Mucosa of descending colon (tissue), 3 donors: ENCODE data around the gene SRD5A1. TPM values are rescaled to one million over a fixed set of nuclear protein-coding genes. Genes with fewer than 3 reads are reported as not detected.

Source experiments
- ATAC-seq: fragments of 200-7000 bp; cut with Tn5 transposase; one replicate; pipeline ENCODE4 v1.9.1; 2020; ENCODE audit warnings: mild to moderate bottlenecking, moderate library complexity
- DNase-seq, 3 donors: peaks; one replicate each; pipeline ENCODE4 v3.0.0-alpha.2; 2020
- H3K36me3 ChIP-seq: fragments of 200-600 bp; one replicate; pipeline ENCODE4 v1.8.0; 2021; ENCODE audit warnings: low read depth, mild to moderate bottlenecking
- H3K4me1 ChIP-seq: fragments of 200-600 bp; one replicate; pipeline ENCODE4 v1.8.0; 2021; ENCODE audit warnings: low read depth, mild to moderate bottlenecking
- H3K4me3 ChIP-seq: fragments of 200-600 bp; one replicate; pipeline ENCODE4 v1.8.0; 2021; ENCODE audit warnings: mild to moderate bottlenecking
- H3K9me3 ChIP-seq: fragments of 200-600 bp; one replicate; pipeline ENCODE4 v1.8.0; 2021; ENCODE audit warnings: mild to moderate bottlenecking
- intact Hi-C, 2 donors: fragments of 100-400 bp; cut with DNase I in 1 of 2; cut with micrococcal nuclease in 1 of 2; formaldehyde crosslinking; loops; one replicate each; pipeline versions ENCODE4 v1.11.0 to v1.11.1; 2022; cut with DNase I, micrococcal nuclease
- total RNA-seq, 3 donors: library from RNA; stranded (reverse); fragmentation: NEBNext Ultra II Directional in 2 of 3; extraction: Animal tissue kit (Norgen Biotek cat#: 25700) in 2 of 3; gene quantifications; one replicate each; pipeline versions ENCODE4 v1.2.1 to v1.2.4, GENCODE V29; 2021 to 2023
- TF ChIP-seq, protein P1 (sequence below): fragments of 200-600 bp; IDR thresholded peaks from one replicate; pipeline ENCODE4 v1.8.0; 2022; ENCODE audit warnings: antibody characterized with exemption, mild to moderate bottlenecking
- donor health status: DM: no; HTN: no; CAD: no; lungs with moderate emphysema.
- donor health status: DM: no; HTN: no; CAD: no.
- donor health status: DM: no; HTN: yes; CAD: no.

SRD5A1 gene
- total RNA-seq, 3 donors from 2014 or later = 12.7 to 16.2 (median 14.3) TPM

- Histone ChIP-seq H3K9me3 (no peaks in the 10 kb centered on the region), H3K4me1 (peaks cover 4% of the 10 kb centered on the region), H3K4me3 (no peak overlapping the region), H3K36me3 (no peaks in the 10 kb centered on the region)
- DNase-seq (no peak), ATAC-seq (no peak)
- intact Hi-C loops = no loop called here
- TF ChIP-seq, protein P1, sequence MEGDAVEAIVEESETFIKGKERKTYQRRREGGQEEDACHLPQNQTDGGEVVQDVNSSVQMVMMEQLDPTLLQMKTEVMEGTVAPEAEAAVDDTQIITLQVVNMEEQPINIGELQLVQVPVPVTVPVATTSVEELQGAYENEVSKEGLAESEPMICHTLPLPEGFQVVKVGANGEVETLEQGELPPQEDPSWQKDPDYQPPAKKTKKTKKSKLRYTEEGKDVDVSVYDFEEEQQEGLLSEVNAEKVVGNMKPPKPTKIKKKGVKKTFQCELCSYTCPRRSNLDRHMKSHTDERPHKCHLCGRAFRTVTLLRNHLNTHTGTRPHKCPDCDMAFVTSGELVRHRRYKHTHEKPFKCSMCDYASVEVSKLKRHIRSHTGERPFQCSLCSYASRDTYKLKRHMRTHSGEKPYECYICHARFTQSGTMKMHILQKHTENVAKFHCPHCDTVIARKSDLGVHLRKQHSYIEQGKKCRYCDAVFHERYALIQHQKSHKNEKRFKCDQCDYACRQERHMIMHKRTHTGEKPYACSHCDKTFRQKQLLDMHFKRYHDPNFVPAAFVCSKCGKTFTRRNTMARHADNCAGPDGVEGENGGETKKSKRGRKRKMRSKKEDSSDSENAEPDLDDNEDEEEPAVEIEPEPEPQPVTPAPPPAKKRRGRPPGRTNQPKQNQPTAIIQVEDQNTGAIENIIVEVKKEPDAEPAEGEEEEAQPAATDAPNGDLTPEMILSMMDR = no peak
These were observed 46.6 kb upstream of the SRD5A1 start for GRCh38 chr5:6586647-6587042.

DNA sequence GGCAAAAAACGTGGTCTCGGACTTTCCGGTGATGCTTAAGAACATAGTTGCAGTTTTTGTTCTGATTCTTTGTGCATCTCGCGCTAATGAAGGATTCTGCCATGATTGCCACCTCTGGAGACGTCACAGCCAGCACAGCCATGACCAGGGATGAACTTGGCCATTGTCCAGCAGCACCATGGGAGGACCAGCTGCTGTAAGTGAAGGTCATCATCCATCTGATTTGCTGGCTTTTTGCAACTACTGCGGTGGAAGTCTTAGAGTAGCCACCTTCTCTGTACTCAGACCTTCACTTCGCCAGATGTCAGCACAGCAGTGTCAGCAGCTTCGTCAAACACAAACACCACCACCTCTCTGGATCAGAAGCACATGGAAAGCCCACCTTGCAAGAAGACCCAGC, 46.1 kb upstream of the SRD5A1 start:
- intact Hi-C loops = no loop called here
- no peaks in the 10 kb centered on the region for H3K36me3 ChIP-seq
- DNase-seq (no peak), ATAC-seq (no peak)
- H3K4me3 ChIP-seq = no peak overlapping the region
- TF ChIP-seq, protein P1 = no peak
- H3K9me3 ChIP-seq = no peaks in the 10 kb centered on the region
- H3K4me1 ChIP-seq = peaks cover 4% of the 10 kb centered on the region

GRCh38 chr5:6590581-6590980, 42.7 kb upstream of the SRD5A1 start:
- Histone ChIP-seq H3K36me3 (no peaks in the 10 kb centered on the region), H3K4me3 (no peak overlapping the region), H3K9me3 (no peaks in the 10 kb centered on the region), H3K4me1 (no peaks in the 10 kb centered on the region)
- no peak for ATAC-seq
- TF ChIP-seq, protein P1 = no peak
- intact Hi-C loops = no loop called here
- no peak for DNase-seq

GRCh38 chr5:6591671-6592288, 41.5 kb upstream of the SRD5A1 start:
- Histone ChIP-seq H3K4me1 (no peaks in the 10 kb centered on the region), H3K36me3 (no peaks in the 10 kb centered on the region), H3K9me3 (no peaks in the 10 kb centered on the region), H3K4me3 (no peak overlapping the region)
- DNase-seq (no peak), ATAC-seq (no peak)
- intact Hi-C loops = no loop called here
- TF ChIP-seq, protein P1 = no peak

DNA sequence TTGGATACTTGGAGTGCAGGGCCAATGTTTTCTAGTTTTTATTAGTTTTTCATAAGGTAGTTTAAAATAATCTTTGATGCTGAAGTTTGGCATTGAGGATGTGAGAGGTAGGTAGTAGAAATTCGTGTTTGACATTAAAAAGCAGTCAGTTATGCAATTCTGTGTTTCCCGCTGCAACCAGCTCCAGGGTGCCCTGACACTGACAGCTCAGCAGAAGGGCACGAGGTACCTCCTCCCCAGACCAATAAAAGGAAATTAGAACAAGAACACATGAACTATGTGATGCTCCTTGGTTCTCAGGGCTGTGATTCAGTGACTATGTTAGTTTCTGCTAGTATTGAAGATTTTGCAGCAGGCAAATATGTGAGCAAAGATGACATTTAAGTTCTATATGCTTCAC, 40.6 kb upstream of the SRD5A1 start:
- intact Hi-C loops = no loop called here
- Histone ChIP-seq H3K4me3 (no peak overlapping the region), H3K4me1 (no peaks in the 10 kb centered on the region), H3K9me3 (no peaks in the 10 kb centered on the region), H3K36me3 (no peaks in the 10 kb centered on the region)
- ATAC-seq = no peak
- no peak for DNase-seq
- TF ChIP-seq, protein P1 = no peak
